Measurements from ENCODE around the gene SRC. TPM values are rescaled to one million over a fixed set of nuclear protein-coding genes. Genes with fewer than 3 reads are reported as not detected.

Gene SRC
- total and polyA plus RNA-seq, 2 donors (not counting 3 experiments of a cell fraction or from before 2014, with no cell fraction given) = 22.6 to 29.4 TPM

- BruUV-seq (replicated peaks) = no TSS peak
- ChIA-PET POLR2A (no interaction called here), CTCF (interaction anchor here (1.0 to 1.1 kb wide), 2 partner anchors 9 to 13 kb away, joined by 3 to 6 read pairs; no protein-coding TSS in a partner anchor)
These were observed 2.2 kb downstream of the SRC start for GRCh38 chr20:37347891-37348791.

More at GRCh38 chr20:37347891-37348791, 2.2 kb downstream of the SRC start:
- dilution Hi-C loops (cut with MboI; ENCODE audit: extremely low pct_ligation_motif_present, low sequenced_read_pairs) = no loop called here
- no peaks in the 10 kb centered on the region for H3K9me1 ChIP-seq (replicated peaks; ENCODE audit: control insufficient read depth, extremely low read depth, insufficient read depth, low read length)
- H3K9ac ChIP-seq (replicated peaks; ENCODE audit: extremely low read depth, insufficient read depth, low read length) = no peak overlapping the region
- H4K20me1 ChIP-seq (replicated peaks; ENCODE audit: control insufficient read depth, extremely low read depth, insufficient read depth, low read length) = peaks cover 3% of the 10 kb centered on the region
- no peak overlapping the region for H3K4me3 ChIP-seq (replicated peaks in 1 of 3; ENCODE audit: insufficient read depth in 1 of 3, low read depth in 1 of 3, low read length in 3 of 3)
- peak overlapping the region; percentile 16 for H3K4me2 ChIP-seq (ENCODE audit: insufficient read depth, low read length)
- DNase-seq (ENCODE audit: low read depth, low spot score) = no peak
- FAIRE-seq = no peak
- peaks cover 66% of the 10 kb centered on the region for H3K79me2 ChIP-seq (ENCODE audit: control insufficient read depth, insufficient read depth, low read length)
- intact Hi-C loops (cut with micrococcal nuclease) = loop anchor here (2.0 to 5.0 kb wide), 2 partner anchors 37 to 51 kb away; no protein-coding TSS in a partner anchor
- H3K27me3 ChIP-seq (ENCODE audit: control insufficient read depth in 2 of 2, insufficient read depth in 2 of 2, low read length in 2 of 2) = no peaks in the 10 kb centered on the region
- H3K9me3 ChIP-seq (replicated peaks; ENCODE audit: control insufficient read depth, insufficient read depth, low read length) = no peaks in the 10 kb centered on the region
- no peak overlapping the region for H2AFZ ChIP-seq (ENCODE audit: low read depth, low read length)
- H3K36me3 ChIP-seq (ENCODE audit: control insufficient read depth in 2 of 2, extremely low read depth in 1 of 2, insufficient read depth in 2 of 2, low read length in 2 of 2) = peaks cover 3 to 6% of the 10 kb centered on the region in 2 experiments
- H3K4me1 ChIP-seq (ENCODE audit: control insufficient read depth, extremely low read depth, insufficient read depth, low read length) = peaks cover 16% of the 10 kb centered on the region
- TF ChIP-seq MYC (IDR thresholded peaks at IDR 0.05; ENCODE audit: low read depth, low read length) (no peak), CTCF (IDR thresholded peaks at IDR 0.05; ENCODE audit: extremely low read depth in 1 of 2, insufficient read depth in 1 of 2, low read depth in 1 of 2, low read length in 2 of 2) (no peak), GATA2 (IDR thresholded peaks at IDR 0.05; ENCODE audit: insufficient read depth, insufficient read length, low read depth, low read length) (no peak), FOS (IDR thresholded peaks at IDR 0.05; ENCODE audit: borderline replicate concordance, insufficient read depth, low read length) (no peak), MAX (IDR thresholded peaks at IDR 0.05; ENCODE audit: insufficient read depth, insufficient read length) (no peak), POLR2AphosphoS5 (IDR thresholded peaks at IDR 0.05; ENCODE audit: insufficient read depth, low read depth, low read length) (no peak), POLR2A (IDR thresholded peaks at IDR 0.05; ENCODE audit: low read depth, low read length) (no peak), JUN (IDR thresholded peaks at IDR 0.05; ENCODE audit: borderline replicate concordance, insufficient read depth, insufficient read length, low read depth) (no peak), EZH2 (IDR thresholded peaks at IDR 0.05; ENCODE audit: borderline replicate concordance, low read depth, low read length, severe bottlenecking) (no peak)
- H3K27ac ChIP-seq (ENCODE audit: insufficient read depth, low read depth, low read length) = no peak overlapping the region

Data from endothelial cell of umbilical vein (primary cell).